NCI-H1694 treated with DMSO at 0.1 percent for 48 hours (cell line): ENCODE data around the gene KDM6A.
"Not testable (repeated sequence)": the region's sequence is repeated elsewhere in the genome, so short reads cannot be mapped to it uniquely, and the experiment has no call there.

Experiments used
- DNase-seq: peaks from one replicate; lab custom pipeline; 2025; lab: John Stamatoyannopoulos, UW

Gene KDM6A

GRCh38 chrX:44962944-44963343 lies 90.0 kb downstream of the KDM6A start:
- DNase-seq = no peak

DNA sequence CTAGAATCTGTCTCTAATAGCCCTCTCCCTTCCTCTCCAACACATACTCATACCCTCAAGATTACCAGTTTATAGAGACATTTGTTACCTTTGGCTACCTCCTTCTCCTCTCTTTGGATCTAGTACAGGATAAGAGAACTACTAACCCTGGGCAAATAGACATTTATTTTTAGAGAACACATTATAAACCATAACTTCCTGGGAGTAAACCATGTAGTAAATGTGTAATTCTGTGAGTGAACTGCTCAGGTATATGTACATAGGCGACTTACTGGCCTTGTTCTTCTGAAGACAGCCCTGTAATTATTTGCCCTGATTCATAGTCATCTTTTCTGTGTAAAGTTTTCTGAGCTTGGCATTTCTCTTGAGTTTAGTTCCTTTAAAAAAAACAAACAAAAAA lies 94.2 kb downstream of the KDM6A start:
- no peak for DNase-seq

GRCh38 chrX:44970709-44971108 lies 97.7 kb downstream of the KDM6A start:
- no peak for DNase-seq

GRCh38 chrX:44971674-44972073 lies 98.7 kb downstream of the KDM6A start:
- no peak for DNase-seq

GRCh38 chrX:44972132-44972531 lies 99.1 kb downstream of the KDM6A start:
- no peak for DNase-seq

GRCh38 chrX:44973420-44973932 lies 100.5 kb downstream of the KDM6A start:
- DNase-seq = no peak

- no peak for DNase-seq
These were observed 101.5 kb downstream of the KDM6A start for GRCh38 chrX:44974451-44974850.

DNA sequence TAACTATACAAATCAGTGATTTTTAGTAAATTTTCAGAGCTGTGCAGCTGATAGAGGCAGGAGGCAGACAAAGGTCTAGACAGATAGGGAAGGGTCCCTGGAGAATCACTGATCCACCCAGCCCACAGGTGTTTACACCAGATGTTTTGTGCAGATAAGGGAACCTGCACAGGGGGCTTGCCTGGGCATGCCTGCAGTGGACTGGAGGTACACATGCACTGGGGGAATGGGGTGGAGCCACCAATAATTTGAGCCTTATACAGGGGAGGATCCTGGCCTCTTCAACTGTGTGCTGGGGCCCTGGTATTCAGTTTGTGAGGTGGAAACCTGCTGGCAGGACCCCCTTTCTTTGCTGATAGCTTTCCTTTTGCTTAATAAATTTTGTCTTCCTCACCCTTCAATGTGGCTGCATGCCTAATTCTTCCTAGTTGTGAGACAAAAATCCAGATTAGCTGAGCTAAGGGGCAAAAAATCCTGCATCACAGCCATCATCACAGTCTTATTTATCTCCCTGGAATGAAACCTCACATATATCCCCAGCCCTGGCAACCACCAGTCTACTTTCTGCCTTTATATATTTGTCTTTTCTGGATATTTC lies 102.8 kb downstream of the KDM6A start:
- DNase-seq = no peak

GRCh38 chrX:44978976-44979375 lies 106.0 kb downstream of the KDM6A start:
- DNase-seq = no peak

DNA sequence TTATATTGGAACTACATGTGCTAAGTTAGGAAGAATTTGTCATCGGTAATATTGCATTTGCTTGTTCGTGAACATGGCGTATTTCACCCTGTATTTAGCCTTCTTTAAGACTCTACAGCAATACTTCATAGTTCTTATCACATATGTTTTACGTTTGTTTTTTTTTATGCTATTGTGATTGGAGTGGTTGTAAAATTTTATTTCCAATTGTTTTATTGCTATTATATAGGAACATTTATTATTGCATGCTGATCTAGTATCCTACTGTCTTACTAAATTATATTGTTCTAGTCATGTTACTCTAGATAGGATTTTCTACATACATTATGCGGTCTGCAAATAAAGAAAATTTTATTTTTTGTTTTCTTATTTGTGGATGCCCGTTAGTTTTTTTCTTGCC lies 107.4 kb downstream of the KDM6A start:
- no peak for DNase-seq

GRCh38 chrX:44980883-44981282 lies 107.9 kb downstream of the KDM6A start:
- no peak for DNase-seq

DNA sequence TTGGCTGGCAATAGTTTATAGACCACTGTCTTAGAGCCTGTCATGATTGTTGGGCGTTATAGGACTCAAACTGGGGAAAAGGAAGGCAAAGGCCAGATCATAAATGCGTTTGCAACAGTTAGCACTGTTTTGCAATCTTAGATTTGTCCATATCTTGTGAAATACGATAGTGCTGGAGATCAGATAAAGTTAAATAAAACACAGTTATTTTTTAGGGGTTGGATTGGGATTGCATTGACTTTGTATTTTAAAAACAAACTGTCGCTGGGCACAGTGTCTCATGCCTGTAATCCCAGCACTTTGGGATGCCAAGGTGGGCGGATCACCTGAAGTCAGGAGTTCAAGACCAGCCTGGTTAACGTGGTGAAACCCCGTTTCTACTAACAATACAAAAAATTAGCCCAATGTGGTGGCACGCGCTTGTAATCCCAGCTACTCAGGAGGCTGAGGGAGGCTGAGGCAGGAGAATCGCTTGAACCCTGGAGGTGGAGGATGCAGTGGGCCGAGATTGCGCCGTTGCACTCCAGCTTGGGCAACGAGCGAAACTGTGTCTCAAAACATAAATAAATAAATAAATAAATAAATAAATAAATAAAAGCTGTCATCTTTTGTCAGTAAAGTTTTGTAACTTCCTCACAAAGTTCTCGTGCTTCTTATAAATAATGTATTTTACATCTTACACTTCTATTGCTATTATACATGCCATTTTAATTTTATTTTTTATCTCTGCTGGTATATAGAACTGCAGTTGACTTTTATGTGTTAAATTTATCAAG lies 117.2 kb downstream of the KDM6A start:
- DNase-seq = no peak

- DNase-seq = no peak
These were observed 119.8 kb downstream of the KDM6A start for GRCh38 chrX:44992775-44993174.

DNA sequence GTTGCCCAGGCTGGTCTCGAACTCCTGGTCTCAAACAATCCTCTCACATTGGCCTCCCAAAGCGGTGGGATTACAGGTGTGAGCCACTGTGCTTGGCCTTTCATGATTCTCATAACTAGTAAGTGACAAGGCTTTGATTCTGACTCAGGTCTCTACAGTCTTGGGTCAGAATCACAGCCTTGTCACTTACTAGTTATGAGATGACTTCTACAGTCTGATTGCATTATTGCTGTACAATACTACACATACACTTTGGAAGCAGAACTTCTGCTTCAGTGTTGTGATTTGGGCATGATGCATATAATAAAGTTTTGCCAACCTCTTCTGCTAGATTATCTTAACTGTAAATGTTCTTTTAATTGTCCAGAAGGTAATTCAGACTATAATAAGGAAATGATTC lies 123.3 kb downstream of the KDM6A start:
- DNase-seq = no peak

GRCh38 chrX:44997282-44997812 lies 124.4 kb downstream of the KDM6A start:
- DNase-seq = no peak

- DNase-seq = no peak
These were observed 124.9 kb downstream of the KDM6A start for GRCh38 chrX:44997888-44998287.

GRCh38 chrX:44999237-44999636 lies 126.2 kb downstream of the KDM6A start:
- not testable (repeated sequence) for DNase-seq

DNA sequence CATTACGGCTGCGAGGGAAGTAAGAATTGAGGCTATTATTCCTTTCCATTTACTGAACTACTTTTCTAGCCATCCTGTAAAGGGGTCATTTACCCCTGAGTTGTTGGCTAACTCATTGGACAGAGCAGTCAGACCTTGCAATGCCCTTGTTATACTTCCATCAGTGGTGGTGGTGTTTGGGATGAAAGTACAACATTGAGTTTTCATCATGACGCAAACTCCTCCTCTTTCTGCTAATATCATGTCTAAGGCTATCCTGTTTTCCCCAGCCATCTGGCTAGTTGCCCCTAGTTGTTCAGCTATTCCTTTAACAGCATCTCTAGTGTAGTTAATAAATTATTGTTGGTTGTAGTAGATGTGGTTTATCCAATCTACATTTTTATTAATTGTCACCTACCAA lies 126.9 kb downstream of the KDM6A start:
- DNase-seq = not testable (repeated sequence)

DNA sequence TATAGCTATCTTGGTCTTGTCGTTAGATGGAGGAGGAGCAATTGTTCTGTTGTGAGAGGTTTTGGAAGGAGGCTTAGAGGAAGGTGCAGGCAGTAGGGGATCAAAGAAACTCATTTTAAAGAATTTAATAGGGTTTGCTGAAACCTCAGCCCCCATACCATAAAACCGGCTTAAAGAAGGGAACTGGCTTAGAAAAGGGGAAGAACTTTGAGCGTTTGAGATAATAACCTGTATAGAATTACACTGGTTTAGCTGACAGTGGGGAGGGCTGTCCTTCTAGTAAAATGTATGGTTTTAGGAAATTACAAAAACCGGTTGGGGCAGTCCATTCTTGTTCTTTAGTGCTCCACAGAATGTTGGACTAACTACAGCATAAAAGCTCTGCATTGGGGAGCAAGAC lies 128.1 kb downstream of the KDM6A start:
- no peak for DNase-seq

GRCh38 chrX:45003085-45003484 lies 130.1 kb downstream of the KDM6A start:
- no peak for DNase-seq

- no peak for DNase-seq
These were observed 133.2 kb downstream of the KDM6A start for GRCh38 chrX:45006002-45006800.

DNA sequence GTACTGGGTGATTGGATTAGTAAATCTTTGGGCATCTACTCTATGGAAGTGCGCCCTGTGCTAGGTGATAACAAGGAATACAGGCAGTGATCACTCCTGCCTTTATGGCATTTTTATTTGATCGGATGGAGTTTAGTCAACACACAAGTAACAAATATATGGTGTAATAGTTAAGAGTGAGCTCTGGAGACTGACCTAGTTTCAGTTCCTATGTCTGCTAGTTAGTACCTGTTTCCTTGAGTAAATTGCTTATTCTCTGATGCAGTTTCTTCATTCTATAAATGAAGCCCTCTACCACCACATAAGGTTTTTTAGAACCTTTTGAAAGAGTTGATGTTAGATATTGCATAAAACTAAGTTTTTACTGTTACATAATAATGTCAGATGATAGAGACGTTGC lies 134.6 kb downstream of the KDM6A start:
- no peak for DNase-seq
